ENCODE measurements around the gene DCXR.

- TF ChIP-seq POLR2AphosphoS5 (IDR thresholded peaks at IDR 0.05) = no peak
- TF ChIP-seq, protein P1, sequence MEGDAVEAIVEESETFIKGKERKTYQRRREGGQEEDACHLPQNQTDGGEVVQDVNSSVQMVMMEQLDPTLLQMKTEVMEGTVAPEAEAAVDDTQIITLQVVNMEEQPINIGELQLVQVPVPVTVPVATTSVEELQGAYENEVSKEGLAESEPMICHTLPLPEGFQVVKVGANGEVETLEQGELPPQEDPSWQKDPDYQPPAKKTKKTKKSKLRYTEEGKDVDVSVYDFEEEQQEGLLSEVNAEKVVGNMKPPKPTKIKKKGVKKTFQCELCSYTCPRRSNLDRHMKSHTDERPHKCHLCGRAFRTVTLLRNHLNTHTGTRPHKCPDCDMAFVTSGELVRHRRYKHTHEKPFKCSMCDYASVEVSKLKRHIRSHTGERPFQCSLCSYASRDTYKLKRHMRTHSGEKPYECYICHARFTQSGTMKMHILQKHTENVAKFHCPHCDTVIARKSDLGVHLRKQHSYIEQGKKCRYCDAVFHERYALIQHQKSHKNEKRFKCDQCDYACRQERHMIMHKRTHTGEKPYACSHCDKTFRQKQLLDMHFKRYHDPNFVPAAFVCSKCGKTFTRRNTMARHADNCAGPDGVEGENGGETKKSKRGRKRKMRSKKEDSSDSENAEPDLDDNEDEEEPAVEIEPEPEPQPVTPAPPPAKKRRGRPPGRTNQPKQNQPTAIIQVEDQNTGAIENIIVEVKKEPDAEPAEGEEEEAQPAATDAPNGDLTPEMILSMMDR (IDR thresholded peaks at IDR 0.05) = no peak
- no peak for TF ChIP-seq POLR2A (IDR thresholded peaks at IDR 0.05; ENCODE audit: low read depth)
These were observed 30.3 kb downstream of the DCXR start for GRCh38 chr17:82007228-82007494.
